H9 (cell line): ENCODE data around the gene AGBL4. TPM values are rescaled to one million over a fixed set of nuclear protein-coding genes. Genes with fewer than 3 reads are reported as not detected.

Source experiments
- DNase-seq: peaks from one replicate; pipeline ENCODE4 v3.0.0-alpha.2; 2017
- H2AFZ ChIP-seq: one replicate; pipeline ENCODE4 v1.6.1; 2013; ENCODE audit warnings: mild to moderate bottlenecking, low read length, control low read depth, moderate library complexity
- H2AK5ac ChIP-seq: 2 replicates; pipeline ENCODE4 v1.6.1; 2013; ENCODE audit warnings: low read length, control low read depth, mixed read lengths; ENCODE audit not compliant: insufficient read length
- H2BK120ac ChIP-seq: one replicate; pipeline ENCODE4 v1.6.1; 2013; ENCODE audit warnings: low read depth, mild to moderate bottlenecking, low read length, control low read depth, inconsistent platforms; ENCODE audit not compliant: poor library complexity, severe bottlenecking
- H2BK12ac ChIP-seq: 2 replicates; pipeline ENCODE4 v1.6.1; 2013; ENCODE audit warnings: low read length, control low read depth, mixed read lengths, low read depth; ENCODE audit not compliant: insufficient read length
- H2BK15ac ChIP-seq: 2 replicates; pipeline ENCODE4 v1.6.1; 2013; ENCODE audit warnings: low read depth, low read length, control low read depth
- H2BK20ac ChIP-seq: one replicate; pipeline ENCODE4 v1.6.1; 2013; ENCODE audit warnings: low read depth, mild to moderate bottlenecking, low read length, control low read depth, inconsistent platforms; ENCODE audit not compliant: poor library complexity, severe bottlenecking
- H2BK5ac ChIP-seq: 2 replicates; pipeline ENCODE4 v1.6.1; 2013; ENCODE audit warnings: low read length, control low read depth, mixed read lengths; ENCODE audit not compliant: insufficient read length
- H3K14ac ChIP-seq: 2 replicates; pipeline ENCODE4 v1.6.1; 2013; ENCODE audit warnings: low read length, control low read depth; ENCODE audit not compliant: insufficient read depth
- H3K18ac ChIP-seq: 2 replicates; pipeline ENCODE4 v1.6.1; 2013; ENCODE audit warnings: low read depth, mild to moderate bottlenecking, mixed read lengths, low read length, control low read depth; ENCODE audit not compliant: insufficient read length
- H3K23ac ChIP-seq: 2 replicates; pipeline ENCODE4 v1.6.1; 2013; ENCODE audit warnings: low read length, control low read depth, mixed read lengths, low read depth; ENCODE audit not compliant: insufficient read length
- H3K23me2 ChIP-seq: 2 replicates; pipeline ENCODE4 v1.6.1; 2013; ENCODE audit warnings: low read depth, mild to moderate bottlenecking, mixed read lengths, low read length, control low read depth; ENCODE audit not compliant: insufficient read length, poor library complexity, severe bottlenecking
- H3K27ac ChIP-seq: 2 replicates; pipeline ENCODE4 v1.5.1; 2013; ENCODE audit warnings: low read length, control low read depth, mixed read lengths, low read depth; ENCODE audit not compliant: insufficient read length
- H3K27me3 ChIP-seq: 2 replicates; pipeline ENCODE4 v1.6.1; 2013; ENCODE audit warnings: low read length, control low read depth, inconsistent platforms; ENCODE audit not compliant: insufficient read depth
- H3K4ac ChIP-seq: 2 replicates; pipeline ENCODE4 v1.6.1; 2013; ENCODE audit warnings: low read depth, mild to moderate bottlenecking, control low read depth, inconsistent platforms, low read length, moderate library complexity
- H3K4me1 ChIP-seq: 2 replicates; pipeline ENCODE4 v1.6.1; 2013; ENCODE audit warnings: low read length, control low read depth, inconsistent platforms; ENCODE audit not compliant: insufficient read depth
- H3K4me2 ChIP-seq: 2 replicates; pipeline ENCODE4 v1.6.1; 2013; ENCODE audit warnings: low read length, control low read depth, mixed read lengths; ENCODE audit not compliant: insufficient read length, insufficient read depth
- H3K56ac ChIP-seq: 2 replicates; pipeline ENCODE4 v1.6.1; 2013; ENCODE audit warnings: low read depth, mild to moderate bottlenecking, mixed read lengths, low read length, control low read depth; ENCODE audit not compliant: insufficient read length
- H3K79me1 ChIP-seq: 2 replicates; pipeline ENCODE4 v1.6.1; 2013; ENCODE audit warnings: low read depth, mild to moderate bottlenecking, moderate library complexity, low read length, control low read depth, inconsistent platforms; ENCODE audit not compliant: insufficient read depth, poor library complexity, severe bottlenecking
- H3K79me2 ChIP-seq: 2 replicates; pipeline ENCODE4 v1.6.1; 2013; ENCODE audit warnings: low read length, control low read depth, inconsistent platforms; ENCODE audit not compliant: insufficient read depth
- H3K9ac ChIP-seq: 2 replicates; pipeline ENCODE4 v1.6.1; 2013; ENCODE audit warnings: low read length, control low read depth, mixed read lengths; ENCODE audit not compliant: insufficient read length; ENCODE audit errors: extremely low read depth
- H3K9me3 ChIP-seq: one replicate; pipeline ENCODE4 v1.6.1; 2013; ENCODE audit warnings: low read depth, low read length, inconsistent platforms; ENCODE audit not compliant: control insufficient read depth
- H3T11ph ChIP-seq: one replicate; pipeline ENCODE4 v1.6.1; 2013; ENCODE audit warnings: mild to moderate bottlenecking, low read length, control low read depth, inconsistent platforms
- H4K20me1 ChIP-seq: one replicate; pipeline ENCODE4 v1.6.1; 2013; ENCODE audit not compliant: control insufficient read depth, insufficient read length, insufficient read depth
- H4K5ac ChIP-seq: 2 replicates; pipeline ENCODE4 v1.6.1; 2013; ENCODE audit warnings: low read depth, mild to moderate bottlenecking, mixed read lengths, low read length, control low read depth; ENCODE audit not compliant: insufficient read length
- H4K8ac ChIP-seq: replicated peaks from 2 replicates; pipeline ENCODE4 v1.6.1; 2013; ENCODE audit warnings: low read length, control low read depth, mixed read lengths, low read depth; ENCODE audit not compliant: insufficient read length
- H4K91ac ChIP-seq: 2 replicates; pipeline ENCODE4 v1.6.1; 2013; ENCODE audit warnings: low read depth, mild to moderate bottlenecking, moderate library complexity, mixed read lengths, low read length, control low read depth; ENCODE audit not compliant: insufficient read length
- H3K27ac Mint-ChIP-seq, 3 experiments: 2 replicates in 2 of 3; 3 replicates in 1 of 3; pipeline ENCODE4 v1.8.0; 2020 to 2021; ENCODE audit warnings: mixed read lengths in 3 of 3, mild to moderate bottlenecking in 1 of 3, moderate library complexity in 1 of 3
- H3K27me3 Mint-ChIP-seq: 2 replicates; pipeline ENCODE4 v1.8.0; 2021; ENCODE audit warnings: low read depth, mild to moderate bottlenecking, moderate library complexity, mixed read lengths
- H3K36me3 Mint-ChIP-seq, 3 experiments: 2 replicates in 2 of 3; 3 replicates in 1 of 3; pipeline ENCODE4 v1.8.0; 2020 to 2021; ENCODE audit warnings: low read depth in 3 of 3, mixed read lengths in 3 of 3; ENCODE audit not compliant: insufficient read depth in 1 of 3
- H3K4me1 Mint-ChIP-seq, 2 experiments: 2 replicates each; pipeline ENCODE4 v1.8.0; 2020; ENCODE audit warnings: mixed read lengths in 2 of 2
- H3K4me3 Mint-ChIP-seq, 2 experiments: 2 replicates in 1 of 2; 3 replicates in 1 of 2; pipeline ENCODE4 v1.8.0; 2020 to 2021; ENCODE audit warnings: mild to moderate bottlenecking in 2 of 2, mixed read lengths in 2 of 2, moderate library complexity in 1 of 2
- H3K9me3 Mint-ChIP-seq, 2 experiments: 2 replicates in 1 of 2; 3 replicates in 1 of 2; pipeline ENCODE4 v1.8.0; 2020; ENCODE audit warnings: mild to moderate bottlenecking in 2 of 2, mixed read lengths in 2 of 2, moderate library complexity in 1 of 2
- WGBS: extraction: QIAGEN DNeasy Blood & Tissue Kit; methylation state at CpG from one replicate; pipeline ENCODE4 v1.1.7; 2013; ENCODE audit warnings: missing lambda C conversion rate, low lambda C conversion rate, mixed read lengths; ENCODE audit not compliant: insufficient read length; ENCODE audit errors: extremely low coverage; 5-methylcytosine and 5-hydroxymethylcytosine counted together
- total RNA-seq: library from RNA; stranded (reverse); gene quantifications from 2 replicates; pipeline ENCODE4 v1.2.1, GENCODE V29; 2021
- TF ChIP-seq, protein P1 (sequence below): fragments of 200-600 bp; sonication (generic); conservative IDR thresholded peaks from 3 replicates; pipeline ENCODE4 v1.8.0; 2021; ENCODE audit warnings: antibody characterized with exemption, mild to moderate bottlenecking

The AGBL4 gene
- total RNA-seq, 1 experiment from 2014 or later = not detected

DNA sequence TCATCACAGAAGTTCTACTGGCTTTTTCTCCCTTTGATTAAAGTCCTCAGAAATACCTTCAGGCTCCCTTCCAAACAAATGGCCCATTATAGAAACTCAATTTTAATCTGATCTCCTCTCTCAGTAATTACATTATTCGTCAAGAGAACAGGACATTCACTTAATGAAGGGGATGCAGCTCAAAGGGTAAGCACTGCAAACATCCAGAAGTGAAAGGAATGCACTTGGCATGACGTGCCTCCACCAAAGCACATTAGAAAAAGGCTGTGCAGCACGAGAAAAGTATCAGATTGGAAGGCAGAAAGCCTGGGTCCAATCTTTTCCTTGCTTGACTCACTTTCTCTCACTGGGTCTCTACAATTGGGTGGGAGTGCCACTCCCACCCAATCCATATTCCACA lies 1024.4 kb downstream of the AGBL4 start:
- H3K9me3 ChIP-seq = peaks cover 32% of the 10 kb centered on the region
- H3K27me3 ChIP-seq = no peaks in the 10 kb centered on the region
- no peak overlapping the region for H3T11ph ChIP-seq
- H3K4me1 ChIP-seq = no peaks in the 10 kb centered on the region
- no peak for DNase-seq
- no peak overlapping the region for H2BK12ac ChIP-seq
- H3K14ac ChIP-seq = no peak overlapping the region
- no peak overlapping the region for H2BK120ac ChIP-seq
- no peak overlapping the region for H2BK5ac ChIP-seq
- Mint-ChIP-seq H3K4me1 (no peaks in the 10 kb centered on the region), H3K4me3 (no peak overlapping the region), H3K27ac (no peak overlapping the region), H3K27me3 (no peaks in the 10 kb centered on the region; the same call in 1 of the 2 replicates), H3K36me3 (peaks cover 0 to 21% (median 0%) of the 10 kb centered on the region in 3 experiments; a peak in 5 of 7 replicates), H3K9me3 (peaks cover 56 to 57% of the 10 kb centered on the region in 2 experiments)
- H2BK20ac ChIP-seq = no peak overlapping the region
- no peaks in the 10 kb centered on the region for H3K79me1 ChIP-seq
- H4K8ac ChIP-seq = no peak overlapping the region
- H2AFZ ChIP-seq = no peak overlapping the region
- no peaks in the 10 kb centered on the region for H4K20me1 ChIP-seq
- no peak overlapping the region for H2BK15ac ChIP-seq
- no peak overlapping the region for H3K4ac ChIP-seq
- no peaks in the 10 kb centered on the region for H3K79me2 ChIP-seq
- no peak overlapping the region for H3K9ac ChIP-seq
- H3K18ac ChIP-seq = no peak overlapping the region
- H3K27ac ChIP-seq = no peak overlapping the region
- H3K23me2 ChIP-seq = no peaks in the 10 kb centered on the region
- no CpG with 5 or more reads among the region's 3 CpGs for WGBS
- no peak overlapping the region for H3K56ac ChIP-seq
- no peak overlapping the region for H3K4me2 ChIP-seq
- no peak overlapping the region for H4K5ac ChIP-seq
- TF ChIP-seq, protein P1, sequence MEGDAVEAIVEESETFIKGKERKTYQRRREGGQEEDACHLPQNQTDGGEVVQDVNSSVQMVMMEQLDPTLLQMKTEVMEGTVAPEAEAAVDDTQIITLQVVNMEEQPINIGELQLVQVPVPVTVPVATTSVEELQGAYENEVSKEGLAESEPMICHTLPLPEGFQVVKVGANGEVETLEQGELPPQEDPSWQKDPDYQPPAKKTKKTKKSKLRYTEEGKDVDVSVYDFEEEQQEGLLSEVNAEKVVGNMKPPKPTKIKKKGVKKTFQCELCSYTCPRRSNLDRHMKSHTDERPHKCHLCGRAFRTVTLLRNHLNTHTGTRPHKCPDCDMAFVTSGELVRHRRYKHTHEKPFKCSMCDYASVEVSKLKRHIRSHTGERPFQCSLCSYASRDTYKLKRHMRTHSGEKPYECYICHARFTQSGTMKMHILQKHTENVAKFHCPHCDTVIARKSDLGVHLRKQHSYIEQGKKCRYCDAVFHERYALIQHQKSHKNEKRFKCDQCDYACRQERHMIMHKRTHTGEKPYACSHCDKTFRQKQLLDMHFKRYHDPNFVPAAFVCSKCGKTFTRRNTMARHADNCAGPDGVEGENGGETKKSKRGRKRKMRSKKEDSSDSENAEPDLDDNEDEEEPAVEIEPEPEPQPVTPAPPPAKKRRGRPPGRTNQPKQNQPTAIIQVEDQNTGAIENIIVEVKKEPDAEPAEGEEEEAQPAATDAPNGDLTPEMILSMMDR = no peak
- H2AK5ac ChIP-seq = no peak overlapping the region
- no peak overlapping the region for H3K23ac ChIP-seq
- no peak overlapping the region for H4K91ac ChIP-seq
